ENCODE results near the gene POLR3E. TPM values are rescaled to one million over a fixed set of nuclear protein-coding genes. Genes with fewer than 3 reads are reported as not detected.

Gene POLR3E
- total RNA-seq, 6 experiments from 2014 or later = 31.6 to 36.3 (median 32.6) TPM

DNA sequence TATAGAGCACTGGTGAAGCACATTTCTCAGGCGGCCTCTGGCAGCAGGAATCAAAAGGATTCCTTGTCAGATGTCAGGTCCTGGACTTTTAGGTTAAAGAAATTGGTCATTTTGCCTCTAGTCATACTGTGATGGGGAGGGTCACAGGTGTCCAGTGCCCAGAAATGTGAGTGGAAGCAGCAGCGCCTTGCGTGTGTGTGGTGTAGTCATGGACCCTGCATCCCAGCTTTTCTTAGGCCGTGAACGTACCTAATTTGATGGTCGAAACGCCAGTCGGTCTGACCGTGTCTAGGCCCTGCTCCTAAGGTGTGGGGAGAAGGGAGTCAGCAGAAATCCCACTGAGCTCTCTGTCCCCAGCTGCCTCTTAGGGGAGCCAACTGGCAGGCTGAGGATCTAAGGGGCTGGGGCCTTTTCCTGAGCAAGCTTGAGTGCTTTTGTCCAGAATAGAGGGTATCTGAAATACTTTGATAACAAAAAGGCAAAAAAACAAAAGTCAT lies 32.0 kb downstream of the POLR3E start:
- H3K36me3 Mint-ChIP-seq (ENCODE audit: low read depth) = peaks cover 34% of the 10 kb centered on the region
- no peaks in the 10 kb centered on the region for H3K4me1 Mint-ChIP-seq (ENCODE audit: low read depth)
- no peak overlapping the region for H3K27ac Mint-ChIP-seq
- no peak overlapping the region for H3K4me3 Mint-ChIP-seq
- DNase-seq = no peak
- TF ChIP-seq CTCF (IDR thresholded peaks at IDR 0.05) = no peak
- H3K9me3 Mint-ChIP-seq = no peaks in the 10 kb centered on the region
- peaks cover 10% of the 10 kb centered on the region for H3K27me3 Mint-ChIP-seq (ENCODE audit: insufficient read depth)

- no peaks in the 10 kb centered on the region for H3K4me1 Mint-ChIP-seq (ENCODE audit: low read depth)
- H3K27me3 Mint-ChIP-seq (ENCODE audit: insufficient read depth) = peaks cover 4% of the 10 kb centered on the region; the same call in 1 of the 2 replicates
- no peak overlapping the region for H3K4me3 Mint-ChIP-seq
- H3K27ac Mint-ChIP-seq = no peak overlapping the region; the same call in 1 of the 2 replicates
- DNase-seq = no peak
- H3K9me3 Mint-ChIP-seq = no peaks in the 10 kb centered on the region
- peaks cover 44% of the 10 kb centered on the region for H3K36me3 Mint-ChIP-seq (ENCODE audit: low read depth)
- no peak for TF ChIP-seq CTCF (IDR thresholded peaks at IDR 0.05)
Observed at GRCh38 chr16:22330326-22330725, 33.1 kb downstream of the POLR3E start.

DNA sequence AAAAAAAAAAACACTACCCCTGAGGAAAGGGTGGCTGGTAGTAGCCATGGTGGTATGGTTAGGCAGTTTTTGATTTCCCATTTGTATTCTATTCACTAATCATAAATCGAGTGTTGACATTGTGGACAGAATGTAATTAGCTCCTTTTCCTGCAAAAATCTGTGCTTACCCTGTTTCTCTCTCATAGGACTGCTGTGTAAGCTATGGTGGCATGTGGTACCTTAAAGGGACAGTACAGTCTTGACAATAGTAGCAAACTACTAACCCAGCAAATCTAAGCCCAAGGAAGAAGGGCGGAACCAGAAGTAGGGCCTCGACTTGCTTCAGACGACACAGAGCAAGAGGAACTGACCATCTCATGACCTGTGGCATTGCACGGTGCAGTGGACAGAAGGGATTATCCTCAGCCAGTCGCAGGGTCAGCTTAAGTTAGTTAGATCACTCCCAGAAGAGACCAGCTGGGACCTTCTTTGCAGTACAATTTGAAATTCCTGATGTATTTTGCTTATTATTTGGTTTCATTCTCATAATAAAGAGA lies 36.3 kb downstream of the POLR3E start:
- peaks cover 71% of the 10 kb centered on the region for H3K36me3 Mint-ChIP-seq (ENCODE audit: low read depth)
- DNase-seq = no peak
- TF ChIP-seq CTCF (IDR thresholded peaks at IDR 0.05) = no peak
- H3K27ac Mint-ChIP-seq = no peak overlapping the region
- peaks cover 8% of the 10 kb centered on the region; the same call in 1 of the 2 replicates for H3K9me3 Mint-ChIP-seq
- 0 out of 2 replicates have a peak, but pooled peaks cover 8% of the 10 kb centered on the region for H3K4me1 Mint-ChIP-seq (ENCODE audit: low read depth)
- no peak overlapping the region for H3K4me3 Mint-ChIP-seq
- H3K27me3 Mint-ChIP-seq (ENCODE audit: insufficient read depth) = peaks cover 3% of the 10 kb centered on the region; the same call in 1 of the 2 replicates

DNA sequence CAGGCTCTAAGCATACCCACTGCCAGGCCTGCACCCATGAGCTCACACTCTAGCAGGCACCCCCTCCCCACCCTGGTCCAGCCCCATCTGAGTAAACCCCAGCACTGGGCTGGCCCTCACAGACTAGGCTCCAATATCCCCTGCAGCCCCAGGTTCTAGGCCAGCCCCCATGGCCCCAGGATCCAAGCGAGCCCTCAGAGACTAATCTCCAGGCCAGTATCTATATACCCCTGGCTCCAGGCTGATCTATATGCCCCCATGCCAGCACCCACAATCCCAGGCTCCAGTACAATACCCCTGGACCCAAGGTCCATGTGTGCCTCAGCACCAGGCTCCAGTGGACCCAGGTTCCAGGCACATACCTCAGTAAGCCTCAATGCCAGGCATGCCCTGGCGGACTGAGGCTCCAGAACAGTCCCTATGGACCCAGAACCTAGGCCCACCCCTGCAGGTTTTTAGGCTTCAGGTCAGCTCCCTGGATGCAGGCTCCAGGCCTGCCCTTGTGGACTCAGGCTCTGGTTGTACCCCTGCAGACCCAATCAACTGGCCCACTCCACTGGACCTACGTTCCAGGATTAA lies 38.5 kb downstream of the POLR3E start:
- Mint-ChIP-seq H3K36me3 (ENCODE audit: low read depth) (peaks cover 83% of the 10 kb centered on the region), H3K27me3 (ENCODE audit: insufficient read depth) (peaks cover 3% of the 10 kb centered on the region; the same call in 1 of the 2 replicates), H3K4me3 (no peak overlapping the region), H3K27ac (no peak overlapping the region), H3K9me3 (peaks cover 15% of the 10 kb centered on the region), H3K4me1 (ENCODE audit: low read depth) (0 out of 2 replicates have a peak, but pooled peaks cover 9% of the 10 kb centered on the region)
- TF ChIP-seq CTCF (IDR thresholded peaks at IDR 0.05) = no peak
- DNase-seq = no peak

- peaks cover 4% of the 10 kb centered on the region for H3K27me3 Mint-ChIP-seq (ENCODE audit: insufficient read depth)
- H3K27ac Mint-ChIP-seq = no peak overlapping the region
- peaks cover 23% of the 10 kb centered on the region for H3K9me3 Mint-ChIP-seq
- no peak overlapping the region for H3K4me3 Mint-ChIP-seq
- 0 out of 2 replicates have a peak, but pooled peaks cover 9% of the 10 kb centered on the region for H3K4me1 Mint-ChIP-seq (ENCODE audit: low read depth)
- no peak for DNase-seq
- no peak for TF ChIP-seq CTCF (IDR thresholded peaks at IDR 0.05)
- H3K36me3 Mint-ChIP-seq (ENCODE audit: low read depth) = peaks cover 87% of the 10 kb centered on the region
Observed at GRCh38 chr16:22336581-22336980, 39.4 kb downstream of the POLR3E start.

Data from HFFc6 (cell line).